Measurements from ENCODE around the gene MYL9.

Gene MYL9

GRCh38 chr20:36548006-36548315 is 6.6 kb downstream of the MYL9 start:
- TF ChIP-seq CEBPB (IDR thresholded peaks at IDR 0.05) (no peak), RAD21 (IDR thresholded peaks at IDR 0.05; ENCODE audit: low read depth) (no peak), MAX (IDR thresholded peaks at IDR 0.05) (no peak), NFIC (IDR thresholded peaks at IDR 0.05) (no peak), USF1 (IDR thresholded peaks at IDR 0.05) (no peak), REST (IDR thresholded peaks at IDR 0.05; ENCODE audit: low read depth) (no peak), EGR1 (IDR thresholded peaks at IDR 0.05) (no peak), YY1 (IDR thresholded peaks at IDR 0.05; ENCODE audit: low read depth) (no peak), CREB1 (IDR thresholded peaks at IDR 0.05; ENCODE audit: low read depth) (no peak), EP300 (IDR thresholded peaks at IDR 0.05; ENCODE audit: borderline replicate concordance) (no peak), FOXM1 (IDR thresholded peaks at IDR 0.05; ENCODE audit: borderline replicate concordance, low read depth) (no peak), TAF1 (IDR thresholded peaks at IDR 0.05; ENCODE audit: low read depth) (no peak), TEAD4 (IDR thresholded peaks at IDR 0.05) (no peak)

GRCh38 chr20:36548704-36549627 is 7.6 kb downstream of the MYL9 start:
- TF ChIP-seq TCF12 (IDR thresholded peaks at IDR 0.05; ENCODE audit: low read depth) (no peak), TAF1 (IDR thresholded peaks at IDR 0.05; ENCODE audit: low read depth) (no peak), TEAD4 (IDR thresholded peaks at IDR 0.05) (no peak), EP300 (IDR thresholded peaks at IDR 0.05; ENCODE audit: borderline replicate concordance) (no peak), REST (IDR thresholded peaks at IDR 0.05; ENCODE audit: low read depth) (no peak), RAD21 (IDR thresholded peaks at IDR 0.05; ENCODE audit: low read depth) (no peak), CEBPB (IDR thresholded peaks at IDR 0.05) (no peak), ZBTB7A (IDR thresholded peaks at IDR 0.05; ENCODE audit: low read depth) (no peak), FOXM1 (IDR thresholded peaks at IDR 0.05; ENCODE audit: borderline replicate concordance, low read depth) (no peak)

GRCh38 chr20:36549628-36549941 is 8.3 kb downstream of the MYL9 start:
- TF ChIP-seq CREB1 (IDR thresholded peaks at IDR 0.05; ENCODE audit: low read depth) (no peak), EP300 (IDR thresholded peaks at IDR 0.05; ENCODE audit: borderline replicate concordance) (no peak), NFIC (IDR thresholded peaks at IDR 0.05) (no peak), RAD21 (IDR thresholded peaks at IDR 0.05; ENCODE audit: low read depth) (no peak), EGR1 (IDR thresholded peaks at IDR 0.05) (no peak), FOXM1 (IDR thresholded peaks at IDR 0.05; ENCODE audit: borderline replicate concordance, low read depth) (no peak), ZBTB7A (IDR thresholded peaks at IDR 0.05; ENCODE audit: low read depth) (no peak), TCF12 (IDR thresholded peaks at IDR 0.05; ENCODE audit: low read depth) (no peak), USF1 (IDR thresholded peaks at IDR 0.05) (no peak), TEAD4 (IDR thresholded peaks at IDR 0.05) (no peak), CEBPB (IDR thresholded peaks at IDR 0.05) (no peak)

GRCh38 chr20:36549942-36550789 is 8.8 kb downstream of the MYL9 start:
- no peak for TF ChIP-seq NFIC (IDR thresholded peaks at IDR 0.05)
- TF ChIP-seq ZBTB7A (IDR thresholded peaks at IDR 0.05; ENCODE audit: low read depth): no peak
- TF ChIP-seq YY1 (IDR thresholded peaks at IDR 0.05; ENCODE audit: low read depth): no peak
- TF ChIP-seq RAD21 (IDR thresholded peaks at IDR 0.05; ENCODE audit: low read depth): no peak

- no peak for TF ChIP-seq REST (IDR thresholded peaks at IDR 0.05; ENCODE audit: low read depth)
- TF ChIP-seq NFIC (IDR thresholded peaks at IDR 0.05): no peak
Observed at GRCh38 chr20:36550790-36551299, 9.5 kb downstream of the MYL9 start.
